DND-41 (cell line): ENCODE measurements around the gene CACNA1E.

ENCODE experiments used
- EZH2 ChIP-seq: IDR thresholded peaks from 3 replicates; pipeline ENCODE4 v1.6.1; 2012; ENCODE audit warnings: borderline replicate concordance, low read depth, mild to moderate bottlenecking, moderate library complexity, low read length, inconsistent platforms; ENCODE audit not compliant: severe bottlenecking
- TF ChIP-seq, protein P1 (sequence below): IDR thresholded peaks from 2 replicates; pipeline ENCODE4 v1.5.1; 2012; ENCODE audit warnings: borderline replicate concordance, low read length, moderate library complexity, mild to moderate bottlenecking; ENCODE audit not compliant: poor library complexity, severe bottlenecking; ENCODE audit errors: extremely low read depth

DNA sequence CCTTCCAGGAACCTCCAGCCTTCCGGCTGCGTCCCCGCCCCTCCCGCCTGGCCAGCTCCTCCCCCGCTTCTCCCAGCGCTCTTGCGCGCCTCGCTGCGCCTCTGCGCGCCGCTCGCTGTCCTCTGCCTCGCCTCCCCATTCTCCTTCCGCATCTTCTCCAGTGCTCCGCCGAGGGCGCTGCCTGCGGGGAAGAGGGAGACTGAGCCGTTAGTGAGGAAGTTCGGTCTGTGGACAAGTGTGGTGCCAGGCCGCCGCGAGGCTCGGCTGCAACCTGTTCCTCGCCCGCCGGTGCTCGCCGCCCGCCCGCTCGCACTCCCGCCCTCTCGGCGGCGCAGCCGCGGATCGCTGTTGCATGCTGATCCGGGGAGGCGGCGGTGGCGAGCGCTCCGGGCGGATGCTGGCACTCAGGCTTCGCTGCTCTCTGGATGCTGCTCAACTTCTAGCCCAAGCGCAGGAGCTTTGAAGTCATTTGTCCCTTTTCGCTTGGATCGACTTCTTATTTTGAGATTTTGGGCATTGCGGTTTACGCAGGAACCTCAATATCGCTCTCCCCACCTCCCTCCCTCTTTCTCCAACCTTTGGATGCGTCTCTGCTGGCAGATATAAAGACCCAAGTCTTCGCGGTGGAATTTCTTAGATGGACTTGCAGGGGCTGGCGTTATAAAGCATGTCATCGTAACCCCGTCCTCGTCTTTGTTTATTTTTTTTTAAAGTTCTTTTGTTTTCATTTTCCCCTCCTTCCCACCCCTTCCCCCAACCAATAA lies 614 bp upstream of the CACNA1E start:
- TF ChIP-seq EZH2: no peak
- TF ChIP-seq, protein P1, sequence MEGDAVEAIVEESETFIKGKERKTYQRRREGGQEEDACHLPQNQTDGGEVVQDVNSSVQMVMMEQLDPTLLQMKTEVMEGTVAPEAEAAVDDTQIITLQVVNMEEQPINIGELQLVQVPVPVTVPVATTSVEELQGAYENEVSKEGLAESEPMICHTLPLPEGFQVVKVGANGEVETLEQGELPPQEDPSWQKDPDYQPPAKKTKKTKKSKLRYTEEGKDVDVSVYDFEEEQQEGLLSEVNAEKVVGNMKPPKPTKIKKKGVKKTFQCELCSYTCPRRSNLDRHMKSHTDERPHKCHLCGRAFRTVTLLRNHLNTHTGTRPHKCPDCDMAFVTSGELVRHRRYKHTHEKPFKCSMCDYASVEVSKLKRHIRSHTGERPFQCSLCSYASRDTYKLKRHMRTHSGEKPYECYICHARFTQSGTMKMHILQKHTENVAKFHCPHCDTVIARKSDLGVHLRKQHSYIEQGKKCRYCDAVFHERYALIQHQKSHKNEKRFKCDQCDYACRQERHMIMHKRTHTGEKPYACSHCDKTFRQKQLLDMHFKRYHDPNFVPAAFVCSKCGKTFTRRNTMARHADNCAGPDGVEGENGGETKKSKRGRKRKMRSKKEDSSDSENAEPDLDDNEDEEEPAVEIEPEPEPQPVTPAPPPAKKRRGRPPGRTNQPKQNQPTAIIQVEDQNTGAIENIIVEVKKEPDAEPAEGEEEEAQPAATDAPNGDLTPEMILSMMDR: no peak
